Ectodermal cell (in vitro differentiated cells): ENCODE measurements around the gene CLASP1.

Experiments
- H3K27ac ChIP-seq: 2 replicates; pipeline ENCODE4 v1.7.0; 2013; ENCODE audit warnings: mild to moderate bottlenecking, low read depth, low read length; ENCODE audit not compliant: insufficient read depth, poor library complexity, severe bottlenecking
- H3K27me3 ChIP-seq: 2 replicates; pipeline ENCODE4 v1.7.0; 2013; ENCODE audit warnings: mild to moderate bottlenecking, low read length; ENCODE audit not compliant: insufficient read depth, control insufficient read depth, poor library complexity, severe bottlenecking
- H3K36me3 ChIP-seq: one replicate; pipeline ENCODE4 v1.7.0; 2013; ENCODE audit warnings: low read length; ENCODE audit not compliant: control insufficient read depth, insufficient read depth
- H3K4me1 ChIP-seq: one replicate; pipeline ENCODE4 v1.7.0; 2013; ENCODE audit warnings: low read length; ENCODE audit not compliant: control insufficient read depth, insufficient read depth
- H3K4me3 ChIP-seq: 2 replicates; pipeline ENCODE4 v1.7.0; 2013; ENCODE audit warnings: low read depth, low read length, control low read depth; ENCODE audit not compliant: insufficient read depth
- H3K9me3 ChIP-seq: 2 replicates; pipeline ENCODE4 v1.7.0; 2013; ENCODE audit warnings: mild to moderate bottlenecking, low read length, moderate library complexity; ENCODE audit not compliant: control insufficient read depth
- WGBS, 2 experiments: methylation state at CpG; one replicate each; pipeline ENCODE4 v1.1.7; 2013; ENCODE audit warnings: missing lambda C conversion rate in 2 of 2; 5-methylcytosine and 5-hydroxymethylcytosine counted together

The CLASP1 gene

DNA sequence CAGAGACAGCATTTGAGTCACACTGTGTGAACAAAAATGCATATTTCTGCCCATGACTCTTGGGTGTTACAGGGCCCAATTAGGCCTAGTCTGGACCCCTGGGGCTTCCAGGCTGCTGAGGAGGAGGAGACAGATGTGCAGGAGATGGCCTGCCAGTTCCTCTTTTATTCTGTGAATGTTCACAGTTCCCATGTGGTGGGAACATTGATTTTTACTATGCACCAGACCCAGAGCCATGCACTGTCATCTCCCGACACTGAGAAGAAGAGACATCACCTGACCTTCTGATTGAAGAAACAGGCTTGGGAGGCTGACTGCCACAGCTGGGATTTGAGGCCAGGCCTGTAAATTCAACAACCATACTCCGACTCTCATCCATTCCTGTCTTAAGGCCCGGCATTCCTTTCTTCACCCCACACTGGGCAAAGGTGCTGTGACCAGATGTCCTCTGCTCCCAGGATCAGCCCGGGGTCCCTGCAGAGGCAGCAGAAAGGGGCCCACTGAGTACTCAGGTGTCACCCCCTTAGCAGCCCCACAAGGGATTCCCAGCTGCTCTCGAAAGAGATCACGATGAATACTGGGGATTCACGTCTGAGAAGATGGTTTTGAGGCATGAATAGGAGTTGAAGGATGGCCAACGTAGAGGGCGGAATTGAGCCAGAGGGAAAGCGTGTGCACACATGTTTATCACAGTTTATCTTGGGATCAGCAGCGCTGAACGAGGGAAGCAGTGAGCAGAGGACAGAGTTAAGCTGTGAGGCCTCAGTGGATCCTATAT, 360.6 kb downstream of the CLASP1 start:
- WGBS, 2 experiments = 89 to 91% methylated on average over 12 of the region's 12 CpGs
- H3K27me3 ChIP-seq = peaks cover 35% of the 10 kb centered on the region
- H3K4me1 ChIP-seq = no peaks in the 10 kb centered on the region
- no peaks in the 10 kb centered on the region for H3K36me3 ChIP-seq
- no peaks in the 10 kb centered on the region for H3K9me3 ChIP-seq
- H3K4me3 ChIP-seq = no peak overlapping the region
- H3K27ac ChIP-seq = no peak overlapping the region

DNA sequence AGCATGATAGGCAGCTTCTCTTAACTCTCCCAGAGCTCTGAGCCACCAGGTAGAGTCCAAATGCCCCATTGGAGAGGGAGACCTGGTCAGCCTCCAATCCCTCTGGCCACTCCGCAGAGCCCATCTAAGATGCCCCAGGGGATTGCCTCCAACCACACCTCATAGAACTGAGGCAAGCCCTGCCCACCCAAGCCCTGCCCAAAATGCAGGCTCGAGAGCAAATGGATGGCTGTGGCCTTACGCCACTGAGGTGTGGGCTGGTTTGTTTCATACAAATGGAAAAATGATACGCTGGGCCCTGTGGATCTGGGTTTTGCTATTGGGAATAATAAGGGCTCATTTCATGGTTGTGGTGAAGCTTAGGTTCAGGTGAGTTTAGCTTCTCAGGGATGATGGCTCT, 361.3 kb downstream of the CLASP1 start:
- H3K4me1 ChIP-seq = no peaks in the 10 kb centered on the region
- no peak overlapping the region for H3K27ac ChIP-seq
- no peak overlapping the region for H3K4me3 ChIP-seq
- H3K9me3 ChIP-seq = no peaks in the 10 kb centered on the region
- 92 to 95% methylated on average over 4 of the region's 4 CpGs for WGBS, 2 experiments
- H3K36me3 ChIP-seq = no peaks in the 10 kb centered on the region
- H3K27me3 ChIP-seq = peaks cover 42% of the 10 kb centered on the region
